Skin of body (tissue), 2 donors: ENCODE measurements around the gene OR4A16. TPM values are rescaled to one million over a fixed set of nuclear protein-coding genes. Genes with fewer than 3 reads are reported as not detected.

Experiments
- DNase-seq: peaks from one replicate; lab custom pipeline; 2025; lab: John Stamatoyannopoulos, UW
- total RNA-seq: library from RNA; depleted of rRNA; stranded (reverse); fragments of >200 nt; gene quantifications from one replicate; pipeline ENCODE4 v1.2.3, GENCODE V29; 2014

Gene OR4A16
- total RNA-seq, result not detected

DNA sequence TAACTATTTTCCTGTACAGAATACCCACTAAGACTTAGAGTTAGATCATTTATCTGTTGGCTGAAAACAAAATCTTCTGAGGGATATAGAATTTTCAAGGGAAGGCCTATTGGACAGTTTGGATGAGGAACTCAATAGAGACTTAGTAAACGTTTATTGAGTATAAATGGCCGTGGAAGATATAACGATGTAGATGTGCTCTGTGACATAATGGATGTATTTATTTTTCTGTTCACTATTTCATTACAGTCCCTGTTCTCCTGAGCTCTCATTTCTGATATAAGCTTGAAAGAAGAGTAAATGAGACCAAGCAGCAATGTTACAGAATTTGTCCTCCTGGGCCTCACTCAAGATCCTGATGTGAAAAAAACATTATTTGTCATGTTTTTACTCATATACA is at the start of gene OR4A16:
Gene OR4A16 (plus strand): TSS at position 301 of the 400 bp plus-strand sequence. CDS start 0 bp downstream, at position 301.
- DNase-seq, result no peak

- DNase-seq, result no peak
These were observed 18.5 kb upstream of the OR4A16 start for GRCh38 chr11:55324500-55324899.

GRCh38 chr11:55345306-55345705 is 2.3 kb downstream of the OR4A16 start:
- DNase-seq, result no peak

DNA sequence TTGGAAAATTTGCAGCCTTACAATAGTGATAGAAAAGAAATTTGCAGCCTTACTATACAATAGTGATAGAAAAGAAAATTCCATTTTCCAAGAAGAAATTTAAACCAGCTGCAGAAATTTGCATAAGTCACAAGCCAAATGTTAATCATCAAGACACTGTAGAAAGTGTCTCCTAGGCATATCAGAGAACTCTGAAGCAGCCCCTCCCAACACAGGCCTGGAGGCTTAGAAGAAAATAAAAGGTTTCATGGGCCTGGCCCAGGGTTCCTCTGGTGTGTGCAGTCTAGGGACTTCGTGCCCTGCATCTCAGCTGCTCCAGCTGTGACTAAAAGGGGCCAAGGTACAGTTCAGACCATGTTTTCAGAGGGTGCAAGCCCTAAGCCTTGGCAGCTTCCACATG is 6.0 kb downstream of the OR4A16 start:
- DNase-seq, result no peak

DNA sequence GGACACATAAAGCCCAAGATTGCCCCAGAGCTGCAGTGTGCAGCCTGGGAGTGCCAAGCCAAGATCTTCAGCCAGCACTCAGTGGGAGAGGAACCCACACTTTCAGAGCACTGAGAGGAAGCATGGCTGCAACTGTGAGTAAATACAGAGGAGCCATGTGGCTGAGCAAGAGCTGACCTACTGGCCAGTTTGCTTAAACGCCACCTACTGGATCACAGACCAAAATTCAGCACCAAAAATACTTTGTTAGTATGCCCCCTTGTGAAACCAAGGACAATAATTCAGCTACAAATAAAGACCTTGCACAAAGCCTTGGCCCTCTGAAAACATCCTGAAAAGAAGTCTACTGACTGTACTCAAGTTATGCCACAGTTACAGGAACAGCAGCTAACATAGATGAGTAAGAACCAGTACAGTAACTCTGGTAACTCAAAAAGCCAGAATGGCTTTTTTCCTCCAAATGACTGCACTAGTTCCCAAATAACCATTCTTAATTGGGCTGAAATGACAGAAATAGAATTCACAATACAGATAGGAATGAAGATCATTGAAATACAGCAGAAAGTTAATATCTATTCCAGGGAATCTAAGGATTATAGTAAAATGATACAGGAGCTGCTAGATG is 14.7 kb downstream of the OR4A16 start:
- no peak for DNase-seq

DNA sequence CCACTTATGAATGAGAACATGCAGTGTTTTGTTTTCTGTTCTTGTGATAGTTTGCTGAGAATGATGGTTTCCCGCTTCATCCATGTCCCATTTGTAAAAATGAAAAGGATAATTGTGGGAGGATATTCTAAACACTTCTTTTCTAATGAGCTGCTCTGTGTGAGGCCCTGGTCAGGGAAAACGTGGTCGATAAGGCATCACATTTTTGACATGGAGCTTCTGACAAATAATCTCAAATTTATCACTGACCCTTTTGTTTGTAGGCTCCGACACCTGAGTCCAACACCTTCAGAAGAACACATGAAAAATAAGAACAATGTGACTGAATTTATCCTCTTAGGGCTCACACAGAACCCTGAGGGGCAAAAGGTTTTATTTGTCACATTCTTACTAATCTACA is 24.7 kb downstream of the OR4A16 start, which contains the start of gene OR4A15:
Gene OR4A15 (plus strand): TSS at position 301 of the 400 bp plus-strand sequence. CDS start 0 bp downstream, at position 301.
- DNase-seq, result no peak

Other genes starting within 250 kb of the OR4A16 start
- not detected for gene TRIM48, start 81.0 kb upstream of the OR4A16 start, total RNA-seq
- gene OR4A15, start 24.8 kb downstream of the OR4A16 start, total RNA-seq, result not detected
- gene OR4C15, start 211.3 kb downstream of the OR4A16 start, total RNA-seq, result not detected
- gene OR4C16, start 228.9 kb downstream of the OR4A16 start, total RNA-seq, result not detected